ENCODE results near the gene GFRA1. TPM values are rescaled to one million over a fixed set of nuclear protein-coding genes. Genes with fewer than 3 reads are reported as not detected.

GFRA1 gene
- total and polyA plus RNA-seq, 5 donors: 2.7 to 8.3 (median 6.8) TPM

- DNase-seq (no peak), ATAC-seq (no peak)
- 57% methylated on average over 7 of the region's 7 CpGs for WGBS
- Histone ChIP-seq H3K4me1 (ENCODE audit: control insufficient read depth, insufficient read depth, low read length) (no peaks in the 10 kb centered on the region), H3K4me3 (ENCODE audit: low read length) (no peak overlapping the region), H3K9me3 (ENCODE audit: control insufficient read depth, low read length) (no peaks in the 10 kb centered on the region), H3K27me3 (ENCODE audit: control insufficient read depth, insufficient read depth) (no peaks in the 10 kb centered on the region), H3K27ac (ENCODE audit: low read length) (no peak overlapping the region)
- intact Hi-C loops (cut with DNase I): loop anchor here in 2 of 4 donors (10.0 kb wide), 1 partner anchor 502 kb away; no protein-coding TSS in a partner anchor
These were observed 23.3 kb upstream of the GFRA1 start for GRCh38 chr10:116296291-116296721.

GRCh38 chr10:116292493-116292892, 19.5 kb upstream of the GFRA1 start:
- H3K27me3 ChIP-seq (ENCODE audit: control insufficient read depth, insufficient read depth): no peaks in the 10 kb centered on the region
- no peak overlapping the region for H3K4me3 ChIP-seq (ENCODE audit: low read length)
- H3K4me1 ChIP-seq (ENCODE audit: control insufficient read depth, insufficient read depth, low read length): no peaks in the 10 kb centered on the region
- H3K27ac ChIP-seq (ENCODE audit: low read length): no peak overlapping the region
- DNase-seq (no peak), ATAC-seq (no peak)
- no peaks in the 10 kb centered on the region for H3K9me3 ChIP-seq (ENCODE audit: control insufficient read depth, low read length)
- intact Hi-C loops (cut with DNase I): loop anchor here in 2 of 4 donors (10.0 kb wide), 1 partner anchor 498 kb away; no protein-coding TSS in a partner anchor

GRCh38 chr10:116289652-116290051, 16.6 kb upstream of the GFRA1 start:
- no peaks in the 10 kb centered on the region for H3K27me3 ChIP-seq (ENCODE audit: control insufficient read depth, insufficient read depth)
- H3K27ac ChIP-seq (ENCODE audit: low read length): no peak overlapping the region
- H3K9me3 ChIP-seq (ENCODE audit: control insufficient read depth, low read length): no peaks in the 10 kb centered on the region
- ATAC-seq (no peak), DNase-seq (no peak)
- H3K4me3 ChIP-seq (ENCODE audit: low read length): no peak overlapping the region
- intact Hi-C loops (cut with DNase I): loop anchor here (5.0 to 10.0 kb wide), 6 partner anchors 342 to 585 kb away; no protein-coding TSS in a partner anchor
- H3K4me1 ChIP-seq (ENCODE audit: control insufficient read depth, insufficient read depth, low read length): no peaks in the 10 kb centered on the region
- WGBS: 26% methylated on average over 1 of the region's 1 CpG

- no peak overlapping the region for H3K27ac ChIP-seq (ENCODE audit: low read length)
- intact Hi-C loops (cut with DNase I): loop anchor here in 3 of 4 donors (5.0 to 10.0 kb wide), 5 partner anchors 341 to 583 kb away; no protein-coding TSS in a partner anchor
- H3K9me3 ChIP-seq (ENCODE audit: control insufficient read depth, low read length): no peaks in the 10 kb centered on the region
- ATAC-seq (peak; percentile 41 to 56), DNase-seq (peak in 2 of 3 donors; percentile 27 to 45)
- WGBS: 31% methylated on average over 1 of the region's 1 CpG
- no peaks in the 10 kb centered on the region for H3K4me1 ChIP-seq (ENCODE audit: control insufficient read depth, insufficient read depth, low read length)
- H3K4me3 ChIP-seq (ENCODE audit: low read length): no peak overlapping the region
- no peaks in the 10 kb centered on the region for H3K27me3 ChIP-seq (ENCODE audit: control insufficient read depth, insufficient read depth)
These were observed 15.0 kb upstream of the GFRA1 start for GRCh38 chr10:116287906-116288501.

- no peak overlapping the region for H3K4me3 ChIP-seq (ENCODE audit: low read length)
- no peak for ATAC-seq
- no peaks in the 10 kb centered on the region for H3K27me3 ChIP-seq (ENCODE audit: control insufficient read depth, insufficient read depth)
- intact Hi-C loops (cut with DNase I): loop anchor here in 3 of 4 donors (5.0 to 10.0 kb wide), 5 partner anchors 339 to 582 kb away; no protein-coding TSS in a partner anchor
- WGBS: 69% methylated on average over 9 of the region's 9 CpGs
- no peak for DNase-seq
- H3K9me3 ChIP-seq (ENCODE audit: control insufficient read depth, low read length): no peaks in the 10 kb centered on the region
- H3K4me1 ChIP-seq (ENCODE audit: control insufficient read depth, insufficient read depth, low read length): no peaks in the 10 kb centered on the region
- no peak overlapping the region for H3K27ac ChIP-seq (ENCODE audit: low read length)
These were observed 13.7 kb upstream of the GFRA1 start for GRCh38 chr10:116286626-116287200.

GRCh38 chr10:116281775-116282174, 8.8 kb upstream of the GFRA1 start:
- ATAC-seq: no peak
- Histone ChIP-seq H3K9me3 (ENCODE audit: control insufficient read depth, low read length) (no peaks in the 10 kb centered on the region), H3K27me3 (ENCODE audit: control insufficient read depth, insufficient read depth) (no peaks in the 10 kb centered on the region), H3K4me3 (ENCODE audit: low read length) (no peak overlapping the region), H3K27ac (ENCODE audit: low read length) (no peak overlapping the region), H3K4me1 (ENCODE audit: control insufficient read depth, insufficient read depth, low read length) (no peaks in the 10 kb centered on the region)
- DNase-seq: no peak
- intact Hi-C loops (cut with DNase I): loop anchor here in 3 of 4 donors (10.0 kb wide), 4 partner anchors 337 to 577 kb away; no protein-coding TSS in a partner anchor
- WGBS: 76% methylated on average over 3 of the region's 3 CpGs

GRCh38 chr10:116278846-116279245, 5.8 kb upstream of the GFRA1 start:
- Histone ChIP-seq H3K27me3 (ENCODE audit: control insufficient read depth, insufficient read depth) (no peaks in the 10 kb centered on the region), H3K4me3 (ENCODE audit: low read length) (no peak overlapping the region), H3K9me3 (ENCODE audit: control insufficient read depth, low read length) (no peaks in the 10 kb centered on the region), H3K4me1 (ENCODE audit: control insufficient read depth, insufficient read depth, low read length) (no peaks in the 10 kb centered on the region), H3K27ac (ENCODE audit: low read length) (no peak overlapping the region)
- intact Hi-C loops (cut with DNase I): loop anchor here in 1 of 4 donors (10.0 kb wide), 1 partner anchor 334 kb away; no protein-coding TSS in a partner anchor
- ATAC-seq: no peak
- 66% methylated on average over 6 of the region's 6 CpGs for WGBS
- DNase-seq: no peak

GRCh38 chr10:116276981-116277380, 4.0 kb upstream of the GFRA1 start:
- H3K4me1 ChIP-seq (ENCODE audit: control insufficient read depth, insufficient read depth, low read length): no peaks in the 10 kb centered on the region
- no peaks in the 10 kb centered on the region for H3K9me3 ChIP-seq (ENCODE audit: control insufficient read depth, low read length)
- H3K27me3 ChIP-seq (ENCODE audit: control insufficient read depth, insufficient read depth): no peaks in the 10 kb centered on the region
- WGBS: 94% methylated on average over 3 of the region's 3 CpGs
- no peak overlapping the region for H3K27ac ChIP-seq (ENCODE audit: low read length)
- intact Hi-C loops (cut with DNase I): loop anchor here in 1 of 4 donors (10.0 kb wide), 1 partner anchor 332 kb away; no protein-coding TSS in a partner anchor
- DNase-seq (no peak), ATAC-seq (no peak)
- no peak overlapping the region for H3K4me3 ChIP-seq (ENCODE audit: low read length)

- peak in 2 of 3 donors; percentile 58 to 66 for DNase-seq
- H3K4me3 ChIP-seq (ENCODE audit: low read length): peak overlapping the region; percentile 75
- intact Hi-C loops (cut with DNase I): loop anchor here in 1 of 4 donors (10.0 kb wide), 1 partner anchor 329 kb away; no protein-coding TSS in a partner anchor
- 2% methylated on average over 49 of the region's 49 CpGs for WGBS
- ATAC-seq: peak; percentile 27 to 31
- H3K9me3 ChIP-seq (ENCODE audit: control insufficient read depth, low read length): no peaks in the 10 kb centered on the region
- H3K4me1 ChIP-seq (ENCODE audit: control insufficient read depth, insufficient read depth, low read length): no peaks in the 10 kb centered on the region
- H3K27me3 ChIP-seq (ENCODE audit: control insufficient read depth, insufficient read depth): no peaks in the 10 kb centered on the region
- H3K27ac ChIP-seq (ENCODE audit: low read length): no peak overlapping the region
These were observed 1.3 kb upstream of the GFRA1 start for GRCh38 chr10:116274064-116274904.

GRCh38 chr10:116271593-116272439, 1.2 kb downstream of the GFRA1 start:
- Histone ChIP-seq H3K9me3 (ENCODE audit: control insufficient read depth, low read length) (no peaks in the 10 kb centered on the region), H3K4me3 (ENCODE audit: low read length) (peak overlapping the region; percentile 75), H3K27me3 (ENCODE audit: control insufficient read depth, insufficient read depth) (no peaks in the 10 kb centered on the region), H3K4me1 (ENCODE audit: control insufficient read depth, insufficient read depth, low read length) (no peaks in the 10 kb centered on the region), H3K27ac (ENCODE audit: low read length) (no peak overlapping the region)
- intact Hi-C loops (cut with DNase I): loop anchor here in 1 of 4 donors (10.0 kb wide), 1 partner anchor 327 kb away; no protein-coding TSS in a partner anchor
- DNase-seq: peak; percentile 42 to 81 (median 71)
- peak; percentile 48 to 61 for ATAC-seq
- under 1% methylated on average over 64 of the region's 64 CpGs for WGBS
